Neural cell (in vitro differentiated cells): ENCODE data around the gene FMN2.

ENCODE experiments used
- EZH2 ChIP-seq: fragments of 200-600, 300-800 bp; shearing (Covaris generic), sonication (generic); IDR thresholded peaks from 2 replicates; pipeline ENCODE4 v1.6.1; 2014; ENCODE audit warnings: antibody characterized with exemption, low read length, borderline replicate concordance, mild to moderate bottlenecking; ENCODE audit not compliant: insufficient read depth, poor library complexity, severe bottlenecking
- RAD21 ChIP-seq: fragments of 450-650 bp; conservative IDR thresholded peaks from 2 replicates; pipeline ENCODE4 v1.6.1; 2014; ENCODE audit warnings: antibody characterized with exemption, mild to moderate bottlenecking, moderate library complexity
- TF ChIP-seq, protein P1 (sequence below): fragments of 450-650 bp; IDR thresholded peaks from 2 replicates; pipeline ENCODE4 v1.5.1; 2014; ENCODE audit warnings: antibody characterized with exemption, mild to moderate bottlenecking, moderate library complexity; ENCODE audit not compliant: poor library complexity, severe bottlenecking

- TF ChIP-seq, protein P1, sequence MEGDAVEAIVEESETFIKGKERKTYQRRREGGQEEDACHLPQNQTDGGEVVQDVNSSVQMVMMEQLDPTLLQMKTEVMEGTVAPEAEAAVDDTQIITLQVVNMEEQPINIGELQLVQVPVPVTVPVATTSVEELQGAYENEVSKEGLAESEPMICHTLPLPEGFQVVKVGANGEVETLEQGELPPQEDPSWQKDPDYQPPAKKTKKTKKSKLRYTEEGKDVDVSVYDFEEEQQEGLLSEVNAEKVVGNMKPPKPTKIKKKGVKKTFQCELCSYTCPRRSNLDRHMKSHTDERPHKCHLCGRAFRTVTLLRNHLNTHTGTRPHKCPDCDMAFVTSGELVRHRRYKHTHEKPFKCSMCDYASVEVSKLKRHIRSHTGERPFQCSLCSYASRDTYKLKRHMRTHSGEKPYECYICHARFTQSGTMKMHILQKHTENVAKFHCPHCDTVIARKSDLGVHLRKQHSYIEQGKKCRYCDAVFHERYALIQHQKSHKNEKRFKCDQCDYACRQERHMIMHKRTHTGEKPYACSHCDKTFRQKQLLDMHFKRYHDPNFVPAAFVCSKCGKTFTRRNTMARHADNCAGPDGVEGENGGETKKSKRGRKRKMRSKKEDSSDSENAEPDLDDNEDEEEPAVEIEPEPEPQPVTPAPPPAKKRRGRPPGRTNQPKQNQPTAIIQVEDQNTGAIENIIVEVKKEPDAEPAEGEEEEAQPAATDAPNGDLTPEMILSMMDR = no peak
- TF ChIP-seq RAD21 = no peak
- TF ChIP-seq EZH2 = no peak
Observed at GRCh38 chr1:240232530-240232929, 140.8 kb downstream of the FMN2 start.
